ENCODE data around the gene CLEC4D.
"Not testable (repeated sequence)": the region's sequence is repeated elsewhere in the genome, so short reads cannot be mapped to it uniquely, and the experiment has no call there.

The CLEC4D gene

GRCh38 chr12:8513256-8513655 lies at the start of gene CLEC4D:
CLEC4D (plus strand) TSS chr12:8513503; CDS start chr12:8513733, 230 bp downstream.
- DNase-seq: no peak

GRCh38 chr12:8465301-8465996 lies 47.9 kb upstream of the CLEC4D start:
- DNase-seq: no peak

GRCh38 chr12:8466241-8466640 lies 47.1 kb upstream of the CLEC4D start:
- DNase-seq: no peak

GRCh38 chr12:8471090-8471489 lies 42.2 kb upstream of the CLEC4D start:
- DNase-seq: no peak

GRCh38 chr12:8475508-8476203 lies 37.6 kb upstream of the CLEC4D start:
- no peak for DNase-seq

- DNase-seq: no peak
Observed at GRCh38 chr12:8482571-8483061, 30.7 kb upstream of the CLEC4D start.

GRCh38 chr12:8483079-8483478 lies 30.2 kb upstream of the CLEC4D start:
- no peak for DNase-seq

- no peak for DNase-seq
Observed at GRCh38 chr12:8491646-8492530, 21.4 kb upstream of the CLEC4D start.

GRCh38 chr12:8493084-8493483 lies 20.2 kb upstream of the CLEC4D start:
- no peak for DNase-seq

- not testable (repeated sequence) for DNase-seq
Observed at GRCh38 chr12:8495671-8496070, 17.6 kb upstream of the CLEC4D start.

- DNase-seq: not testable (repeated sequence)
Observed at GRCh38 chr12:8496074-8496473, 17.2 kb upstream of the CLEC4D start.

GRCh38 chr12:8499616-8500015 lies 13.7 kb upstream of the CLEC4D start:
- DNase-seq: no peak

- no peak for DNase-seq
Observed at GRCh38 chr12:8501720-8502119, 11.6 kb upstream of the CLEC4D start.

- no peak for DNase-seq
Observed at GRCh38 chr12:8504351-8504750, 9.0 kb upstream of the CLEC4D start.

GRCh38 chr12:8507596-8507995 lies 5.7 kb upstream of the CLEC4D start:
- no peak for DNase-seq

GRCh38 chr12:8508223-8508622 lies 5.1 kb upstream of the CLEC4D start:
- no peak for DNase-seq

GRCh38 chr12:8508910-8509841 lies 4.1 kb upstream of the CLEC4D start:
- no peak for DNase-seq

GRCh38 chr12:8517971-8518370 lies 4.7 kb downstream of the CLEC4D start:
- DNase-seq: no peak

- DNase-seq: no peak
Observed at GRCh38 chr12:8519171-8519570, 5.9 kb downstream of the CLEC4D start.

- DNase-seq: no peak
Observed at GRCh38 chr12:8527250-8528130, 14.2 kb downstream of the CLEC4D start.

GRCh38 chr12:8532045-8532444 lies 18.7 kb downstream of the CLEC4D start:
- DNase-seq: no peak
